ENCODE measurements around the gene SPDYE11.
"Not testable (repeated sequence)": the region's sequence is repeated elsewhere in the genome, so short reads cannot be mapped to it uniquely, and the experiment has no call there.

- not testable (repeated sequence) for TF ChIP-seq FOSL1 (IDR thresholded peaks at IDR 0.05; ENCODE audit: insufficient read depth, low read depth, low read length); CREB1 (IDR thresholded peaks at IDR 0.05); EP300 (IDR thresholded peaks at IDR 0.05; ENCODE audit: borderline replicate concordance in 1 of 2, low read depth in 2 of 2, low read length in 2 of 2)
Observed at GRCh38 chr7:73057811-73058210, at the start of gene SPDYE11.
